Right lobe of liver (tissue), 4 donors: Measurements from ENCODE around the gene MARVELD1.

Source experiments
- CTCF ChIP-seq, 4 donors: fragments of 200-600 bp in 3 of 4; fragments of 450-650 bp in 1 of 4; IDR thresholded peaks; one replicate each; pipeline versions ENCODE4 v1.5.1 to v1.8.0; 2016 to 2022; ENCODE audit warnings: antibody characterized with exemption in 4 of 4, mild to moderate bottlenecking in 2 of 4
- POLR2A ChIP-seq: fragments of 450-650 bp; IDR thresholded peaks from one replicate; pipeline ENCODE4 v1.6.1; 2017; ENCODE audit warnings: antibody characterized with exemption, mild to moderate bottlenecking
- donor health status: DM: no; HTN: no; CAD: no.
- donor health status: DM: no; HTN: no; CAD: no.
- donor health status: DM: no; HTN: yes; CAD: no.

GRCh38 chr10:97759158-97759887, 45.8 kb downstream of the MARVELD1 start:
- TF ChIP-seq CTCF (IDR thresholded peaks at IDR 0.05) = peak; percentile 59 to 84 (median 82)
- no peak for TF ChIP-seq POLR2A
